ENCODE data around the gene SPDEF. TPM values are rescaled to one million over a fixed set of nuclear protein-coding genes. Genes with fewer than 3 reads are reported as not detected.

SPDEF gene
- total and polyA plus RNA-seq, 2 of the 13 experiments (the other 11 are each of a cell fraction or from before 2014, with no cell fraction given) = not detected

DNA sequence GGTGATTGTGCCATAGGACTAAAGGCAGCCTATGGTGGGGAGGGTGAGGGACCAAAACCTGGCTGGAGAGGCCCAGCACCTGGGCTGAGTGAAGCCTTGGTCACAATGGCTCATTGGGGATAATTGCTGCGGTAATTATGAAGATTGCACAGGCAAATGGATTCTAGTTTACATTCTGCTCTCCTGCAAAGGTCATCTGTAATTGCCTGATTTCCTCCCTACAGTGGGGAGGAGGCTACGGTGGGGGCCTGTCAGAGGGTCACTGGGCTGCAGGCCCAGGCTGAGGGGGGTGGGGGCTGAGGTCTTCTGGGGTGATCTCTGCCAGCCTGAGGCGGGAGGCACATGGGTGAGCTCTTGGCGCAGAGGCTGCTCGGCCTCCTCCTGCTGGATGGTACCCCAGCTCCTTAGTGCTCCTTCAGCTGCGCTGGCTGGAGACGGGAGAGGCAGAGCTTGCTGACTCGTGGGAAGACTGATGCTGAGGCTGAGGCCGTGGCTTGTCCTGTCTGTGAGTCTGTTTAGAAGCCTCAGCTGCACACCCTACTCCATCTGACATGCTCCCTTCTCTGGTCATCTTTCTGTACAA lies 59.9 kb downstream of the SPDEF start (continued):
- TF ChIP-seq ZNF737 (CRISPR knock-in tag; IDR thresholded peaks at IDR 0.05; ENCODE audit: borderline replicate concordance) (no peak), KMT2B (CRISPR knock-in tag; IDR thresholded peaks at IDR 0.05) (no peak), HNRNPH1 (optimal IDR thresholded peaks at IDR 0.05; ENCODE audit: low read depth, low read length) (no peak), ZNF850 (CRISPR knock-in tag; conservative IDR thresholded peaks at IDR 0.05) (no peak), MIXL1 (CRISPR knock-in tag; IDR thresholded peaks at IDR 0.05) (no peak), ZNF781 (CRISPR knock-in tag; IDR thresholded peaks at IDR 0.05; ENCODE audit: borderline replicate concordance, not compliant biosample characterization) (no peak)

DNA sequence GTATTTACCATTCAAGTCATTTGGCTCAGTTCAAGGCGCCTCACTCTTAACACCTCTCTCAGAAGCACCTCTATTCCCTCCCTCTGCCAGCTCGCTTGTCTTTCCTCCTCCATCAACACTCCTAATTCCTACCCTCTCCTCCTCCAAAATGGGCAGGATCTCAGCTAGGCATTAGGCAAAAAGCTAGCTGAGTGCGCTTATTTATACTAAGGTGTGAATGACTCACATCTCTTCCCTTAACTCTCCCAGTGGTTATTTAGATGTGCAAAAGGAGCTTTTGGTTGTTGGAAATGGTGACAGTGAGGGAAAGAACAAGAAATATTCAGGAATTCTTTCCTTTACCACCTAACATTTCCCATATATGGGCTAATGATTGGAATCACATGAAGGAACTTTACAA lies 61.2 kb downstream of the SPDEF start:
- 41% methylated on average over 3 of the region's 3 CpGs for WGBS (ENCODE audit: low lambda C conversion rate)
- Histone ChIP-seq H3K27me3 (ENCODE audit: control insufficient read depth in 1 of 2, insufficient read depth in 2 of 2, low read length in 2 of 2) (peaks cover 1 to 21% of the 10 kb centered on the region in 2 experiments; a peak in 2 of 5 replicates), H3K4me2 (ENCODE audit: low read depth, low read length) (no peak overlapping the region), H3K9ac (ENCODE audit: insufficient read depth, low read depth, low read length) (no peak overlapping the region), H3K4me1 (ENCODE audit: insufficient read depth, low read length) (peaks cover 9% of the 10 kb centered on the region; the same call in 1 of the 2 replicates), H4K20me1 (ENCODE audit: insufficient read depth, low read length) (no peaks in the 10 kb centered on the region), H2AFZ (ENCODE audit: low read length) (no peak overlapping the region), H3K9me3 (ENCODE audit: low read length) (peaks cover 2% of the 10 kb centered on the region; the same call in 1 of the 2 replicates), H3K27ac (ENCODE audit: extremely low read length, insufficient read depth, low read length) (no peak overlapping the region), H3K36me3 (replicated peaks in 1 of 2; ENCODE audit: control insufficient read depth in 1 of 2, insufficient read depth in 2 of 2, low read length in 2 of 2) (no peaks in the 10 kb centered on the region), H3K4me3 (replicated peaks in 1 of 3; ENCODE audit: insufficient read depth in 1 of 3, low read depth in 2 of 3, low read length in 3 of 3) (no peak overlapping the region), H3K79me2 (ENCODE audit: insufficient read depth, low read length) (no peaks in the 10 kb centered on the region)
- DNase-seq (ENCODE audit: low spot score) (no peak), FAIRE-seq (no peak), ATAC-seq (no peak)
- ChIA-PET POLR2A (no interaction called here), CTCF (ENCODE audit: low intra/inter-chr PET ratio, low total read pairs) (no interaction called here)
- intact Hi-C loops (cut with micrococcal nuclease; ENCODE audit: unreplicated experiment) = no loop called here
- in situ Hi-C loops (cut with HindIII; ENCODE audit: extremely low pct_ligation_motif_present, low pct_unique_long_range_greater_than_20kb) = no loop called here
- BruUV-seq (replicated peaks) = no TSS peak
- TF ChIP-seq ZNF644 (CRISPR knock-in tag; IDR thresholded peaks at IDR 0.05; ENCODE audit: low read depth) (no peak), NFIB (CRISPR knock-in tag; IDR thresholded peaks at IDR 0.05; ENCODE audit: borderline replicate concordance) (no peak), MAFK (conservative IDR thresholded peaks at IDR 0.05 in 1 of 2, IDR thresholded peaks at IDR 0.05 in 1 of 2; ENCODE audit: low read length in 2 of 2) (no peak), CAMTA2 (CRISPR knock-in tag; IDR thresholded peaks at IDR 0.05; ENCODE audit: borderline replicate concordance) (no peak), ZNF841 (CRISPR knock-in tag; IDR thresholded peaks at IDR 0.05; ENCODE audit: borderline replicate concordance) (no peak), HNF4A (CRISPR knock-in tag; IDR thresholded peaks at IDR 0.05) (no peak), NFYC (CRISPR knock-in tag; IDR thresholded peaks at IDR 0.05) (no peak), ZNF251 (CRISPR knock-in tag; IDR thresholded peaks at IDR 0.05) (no peak), TBX2 (CRISPR knock-in tag; IDR thresholded peaks at IDR 0.05; ENCODE audit: borderline replicate concordance) (no peak), SCMH1 (CRISPR knock-in tag; IDR thresholded peaks at IDR 0.05; ENCODE audit: borderline replicate concordance) (no peak), TOPORS (CRISPR knock-in tag; IDR thresholded peaks at IDR 0.05) (no peak), ZNF230 (CRISPR knock-in tag; IDR thresholded peaks at IDR 0.05) (no peak), DR1 (CRISPR knock-in tag; IDR thresholded peaks at IDR 0.05) (no peak), ZNF460 (CRISPR knock-in tag; IDR thresholded peaks at IDR 0.05; ENCODE audit: borderline replicate concordance) (no peak)
- TF ChIP-seq, protein P1, sequence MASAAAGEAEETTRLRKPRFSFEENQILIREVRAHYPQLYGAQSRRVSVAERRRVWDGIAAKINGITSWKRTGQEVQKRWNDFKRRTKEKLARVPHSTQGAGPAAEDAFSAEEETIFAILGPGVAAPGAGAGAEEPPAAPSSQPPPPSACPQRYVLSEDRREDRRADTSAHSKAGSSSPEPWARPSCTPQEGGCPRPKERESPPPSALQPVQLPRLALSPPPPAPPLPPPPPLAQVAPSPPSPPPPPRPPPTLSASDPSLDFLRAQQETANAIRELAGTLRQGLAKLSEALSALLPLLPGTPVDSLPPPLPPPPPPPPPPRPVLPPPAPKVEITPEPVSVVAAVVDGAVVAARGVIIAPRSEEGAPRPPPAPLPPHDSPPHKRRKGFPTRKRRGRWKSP (CRISPR knock-in tag; IDR thresholded peaks at IDR 0.05) = no peak
- TF ChIP-seq, protein P2, sequence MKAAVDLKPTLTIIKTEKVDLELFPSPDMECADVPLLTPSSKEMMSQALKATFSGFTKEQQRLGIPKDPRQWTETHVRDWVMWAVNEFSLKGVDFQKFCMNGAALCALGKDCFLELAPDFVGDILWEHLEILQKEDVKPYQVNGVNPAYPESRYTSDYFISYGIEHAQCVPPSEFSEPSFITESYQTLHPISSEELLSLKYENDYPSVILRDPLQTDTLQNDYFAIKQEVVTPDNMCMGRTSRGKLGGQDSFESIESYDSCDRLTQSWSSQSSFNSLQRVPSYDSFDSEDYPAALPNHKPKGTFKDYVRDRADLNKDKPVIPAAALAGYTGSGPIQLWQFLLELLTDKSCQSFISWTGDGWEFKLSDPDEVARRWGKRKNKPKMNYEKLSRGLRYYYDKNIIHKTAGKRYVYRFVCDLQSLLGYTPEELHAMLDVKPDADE (CRISPR knock-in tag; IDR thresholded peaks at IDR 0.05) = no peak

Data from HepG2 (cell line).